ENCODE data around the gene PROS1. TPM values are rescaled to one million over a fixed set of nuclear protein-coding genes. Genes with fewer than 3 reads are reported as not detected.
"Not testable (repeated sequence)": the region's sequence is repeated elsewhere in the genome, so short reads cannot be mapped to it uniquely, and the experiment has no call there.

PROS1 gene
- total and polyA plus RNA-seq, 9 of the 15 experiments (the other 6 are each of a cell fraction or from before 2014, with no cell fraction given): 5.5 to 50.5 (median 22.7) TPM

GRCh38 chr3:93949958-93950357 is 23.7 kb downstream of the PROS1 start:
- CTCF ChIA-PET (ENCODE audit: low intra/inter-chr PET ratio); H4K20me1 ChIP-seq (replicated peaks; ENCODE audit: control insufficient read depth, insufficient read depth, low read length); H3K79me2 ChIP-seq (ENCODE audit: control insufficient read depth, insufficient read depth, low read length); H3K27me3 ChIP-seq (ENCODE audit: control insufficient read depth in 2 of 2, insufficient read depth in 2 of 2, low read length in 2 of 2); H3K9me3 ChIP-seq (replicated peaks; ENCODE audit: control insufficient read depth, insufficient read depth, low read depth, low read length); H3K4me1 ChIP-seq (replicated peaks in 1 of 2; ENCODE audit: control insufficient read depth in 2 of 2, insufficient read depth in 2 of 2, low read length in 2 of 2); in situ Hi-C loops (cut with MboI); H3K9me1 ChIP-seq (ENCODE audit: control insufficient read depth, insufficient read depth, low read length); H3K36me3 ChIP-seq (ENCODE audit: control insufficient read depth, insufficient read depth, low read length); intact Hi-C loops (cut with micrococcal nuclease); BruUV-seq (replicated peaks): not testable (repeated sequence)
- H3K9ac ChIP-seq (ENCODE audit: insufficient read depth in 1 of 2, low read depth in 2 of 2, low read length in 2 of 2): peak overlapping the region in 1 of 2 experiments; percentile 53; a peak in 1 of 4 replicates
- POLR2A ChIA-PET: interaction anchor here (0.6 to 2.4 kb wide), 4 partner anchors 11 to 70 kb away, joined by 3 to 8 read pairs (median 4); partner anchors contain the start of gene PROS1
- TF ChIP-seq FOXA3 (CRISPR knock-in tag; conservative IDR thresholded peaks at IDR 0.05 in 1 of 2, IDR thresholded peaks at IDR 0.05 in 1 of 2): peak; percentile 31 to 64; a peak in 1 of 4 replicates
- peak; percentile 67 for TF ChIP-seq PKNOX1 (IDR thresholded peaks at IDR 0.05)
- TF ChIP-seq YY1 (IDR thresholded peaks at IDR 0.05; ENCODE audit: borderline replicate concordance in 1 of 3, control insufficient read depth in 1 of 3, extremely low read depth in 1 of 3, insufficient read depth in 3 of 3, insufficient read length in 1 of 3, insufficient replicate concordance in 2 of 3, low read depth in 1 of 3, low read length in 2 of 3): peak in 1 of 3 experiments; percentile 66
- TF ChIP-seq FOXK2 (conservative IDR thresholded peaks at IDR 0.05 in 1 of 2, IDR thresholded peaks at IDR 0.05 in 1 of 2; ENCODE audit: low read depth in 2 of 2): peak; percentile 81 to 83
- FAIRE-seq (peak; percentile 79), DNase-seq (ENCODE audit: extremely low read depth in 1 of 4, low spot score in 3 of 4) (peak in 2 of 4 experiments; percentile 9 to 51), ATAC-seq (peak; percentile 84)
- peak overlapping the region; percentile 69 for H3K4me2 ChIP-seq (ENCODE audit: insufficient read depth, low read length)
- peak overlapping the region; percentile 86 for H2AFZ ChIP-seq (ENCODE audit: low read depth, low read length)
- peak overlapping the region; percentile 26; the same call in 1 of the 2 replicates for H3K4me3 ChIP-seq
- H3K27ac ChIP-seq (ENCODE audit: extremely low read depth, low read depth, low read length): peak overlapping the region; percentile 72; the same call in 2 of the 3 replicates
- 26% methylated on average over 8 of the region's 8 CpGs for WGBS (ENCODE audit: insufficient coverage, low coverage, missing lambda C conversion rate)

All from K562 (cell line).